ENCODE measurements around the gene LILRA6. TPM values are rescaled to one million over a fixed set of nuclear protein-coding genes. Genes with fewer than 3 reads are reported as not detected.

The LILRA6 gene
- total RNA-seq, 1 donor from 2014 or later: 1.4 TPM

DNA sequence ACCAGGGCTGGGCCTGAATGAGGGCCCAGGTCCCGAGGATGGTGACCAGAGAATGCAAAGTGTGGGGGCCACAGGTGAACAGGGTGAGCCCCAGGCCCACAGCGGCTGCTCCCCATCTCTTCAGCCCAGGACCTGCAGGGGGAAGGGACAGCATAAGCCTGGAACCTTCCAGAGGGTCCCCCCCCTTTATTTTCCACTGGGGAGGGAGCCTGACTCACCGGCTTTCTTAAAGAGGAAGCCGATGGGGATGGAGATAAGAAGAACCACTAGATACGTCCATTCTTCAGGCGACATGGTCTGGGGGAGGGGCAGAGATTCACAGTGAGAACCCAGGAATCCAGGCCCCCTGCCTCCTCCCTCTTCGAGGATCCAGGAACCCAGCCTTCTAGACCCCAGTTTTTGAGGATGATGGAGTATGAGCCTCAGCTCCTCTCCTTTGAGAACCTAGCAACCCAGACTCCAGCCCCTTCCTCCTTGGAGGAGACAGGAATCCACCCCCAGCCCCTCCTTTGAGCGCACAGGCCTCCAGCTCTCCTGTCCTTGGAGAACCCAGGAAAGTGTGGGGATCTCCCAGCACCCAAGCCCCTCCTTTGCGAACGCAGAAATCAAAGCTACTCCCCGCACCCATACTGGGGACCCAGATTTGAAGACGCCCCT, 54.2 kb downstream of the LILRA6 start:
- no peak for DNase-seq

DNA sequence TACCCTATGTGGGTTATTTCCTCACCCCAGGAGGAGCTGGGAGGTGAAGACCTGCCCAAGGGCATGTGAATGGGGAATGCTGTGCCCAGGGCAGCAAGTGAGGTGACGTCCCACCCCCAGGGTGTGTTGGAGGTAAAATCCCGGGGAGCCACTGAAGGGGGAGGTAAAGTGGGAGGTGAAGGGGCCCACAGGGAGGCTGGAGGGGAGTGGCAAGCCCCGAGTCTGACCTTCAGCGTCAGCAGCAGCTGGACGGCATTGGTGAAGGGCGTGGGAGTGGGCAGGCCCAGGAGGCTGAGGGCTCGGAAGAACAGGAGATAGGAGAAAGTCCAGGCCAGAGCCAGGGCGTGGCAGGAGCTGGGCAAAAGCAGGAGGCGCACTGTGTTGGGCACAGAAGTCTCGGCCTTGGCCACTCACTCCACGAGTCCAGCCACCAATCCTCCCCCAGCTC, 55.6 kb downstream of the LILRA6 start:
- DNase-seq: no peak

Small RNA genes lying within 50 kb of the gene (small RNA-seq; reads per million reads assigned to genes)
- not detected for gene MIR4752 (ENCODE audit: low replicate concordance)
- not detected for gene RNU6-1307P (ENCODE audit: low replicate concordance)

Other genes with a start within 250 kb of the LILRA6 start
- gene VSTM1, start 178.9 kb downstream of the LILRA6 start, total RNA-seq: 1.7 TPM
- 0.20 TPM for gene TARM1, start 161.4 kb downstream of the LILRA6 start, total RNA-seq
- gene OSCAR, start 142.0 kb downstream of the LILRA6 start, total RNA-seq: 1.4 TPM
- 6.8 TPM for gene NDUFA3, start 139.9 kb downstream of the LILRA6 start, total RNA-seq
- gene TFPT, start 127.1 kb downstream of the LILRA6 start, total RNA-seq: 5.4 TPM
- 27.2 TPM for gene PRPF31, start 127.0 kb downstream of the LILRA6 start, total RNA-seq
- 11.5 TPM for gene CNOT3, start 105.0 kb downstream of the LILRA6 start, total RNA-seq
- 3.6 TPM for gene LENG1, start 83.1 kb downstream of the LILRA6 start, total RNA-seq
- gene TMC4, start 69.6 kb downstream of the LILRA6 start, total RNA-seq: 1.8 TPM
- 18.8 TPM for gene MBOAT7, start 53.2 kb downstream of the LILRA6 start, total RNA-seq
- 24.4 TPM for gene TSEN34, start 51.5 kb downstream of the LILRA6 start, total RNA-seq
- gene RPS9, start 41.9 kb downstream of the LILRA6 start, total RNA-seq: 3,109 TPM
- gene LILRB3, start 19.8 kb downstream of the LILRA6 start, total RNA-seq: 4.2 TPM
- gene LILRB5, start 14.5 kb upstream of the LILRA6 start, total RNA-seq: 4.1 TPM
- 1.5 TPM for gene LILRB2, start 38.3 kb upstream of the LILRA6 start, total RNA-seq
- gene LILRA5, start 70.4 kb upstream of the LILRA6 start, total RNA-seq: 3.9 TPM
- not detected for gene LILRA4, start 96.4 kb upstream of the LILRA6 start, total RNA-seq
- 11.5 TPM for gene LAIR1, start 122.1 kb upstream of the LILRA6 start, total RNA-seq
- gene TTYH1, start 172.7 kb upstream of the LILRA6 start, total RNA-seq: 9.2 TPM
- gene LENG8, start 206.4 kb upstream of the LILRA6 start, total RNA-seq: 48.5 TPM
- gene LENG9, start 221.0 kb upstream of the LILRA6 start, total RNA-seq: 1.7 TPM
- gene CDC42EP5, start 230.5 kb upstream of the LILRA6 start, total RNA-seq: 19.0 TPM

All from skin of body (tissue), 3 donors.